ENCODE data around the gene DCDC2B.

DNA sequence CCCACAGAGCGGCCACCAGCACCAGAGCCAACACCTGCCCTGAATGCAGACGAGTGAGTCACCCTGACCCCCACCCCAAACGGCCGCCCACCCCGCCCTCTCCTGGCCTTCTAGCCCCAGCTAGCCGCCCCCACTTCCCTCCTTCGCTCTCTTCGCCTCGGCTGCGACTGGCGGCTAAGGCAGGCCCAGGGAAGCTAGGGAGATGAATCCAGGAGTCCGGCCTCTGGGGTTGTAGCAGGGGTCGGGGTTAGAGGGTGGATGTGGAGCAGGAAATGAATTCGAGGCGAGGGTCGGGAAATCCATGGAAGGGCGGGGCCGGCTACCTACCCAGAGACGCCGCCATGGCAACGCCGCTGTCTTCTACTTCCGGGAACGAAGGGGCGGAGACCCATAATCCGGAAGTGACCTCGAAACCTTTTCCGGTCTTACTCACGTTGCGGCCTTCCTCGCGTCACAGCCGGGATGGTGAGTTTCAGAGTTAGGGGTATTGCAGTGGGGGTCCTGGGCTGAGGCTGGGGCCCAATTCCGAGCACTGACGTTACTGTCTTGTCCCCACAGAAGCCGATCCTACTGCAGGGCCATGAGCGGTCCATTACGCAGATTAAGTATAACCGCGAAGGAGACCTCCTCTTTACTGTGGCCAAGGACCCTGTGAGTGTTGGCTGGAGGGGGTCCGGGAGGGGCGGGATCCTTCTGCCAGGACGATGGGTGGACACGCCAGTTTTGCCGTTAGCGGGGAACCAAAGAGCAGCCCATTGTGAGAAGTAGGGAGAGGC, 13.3 kb downstream of the DCDC2B start, which contains the start of the genes EIF3I and TMEM234:
- TF ChIP-seq, protein P1, sequence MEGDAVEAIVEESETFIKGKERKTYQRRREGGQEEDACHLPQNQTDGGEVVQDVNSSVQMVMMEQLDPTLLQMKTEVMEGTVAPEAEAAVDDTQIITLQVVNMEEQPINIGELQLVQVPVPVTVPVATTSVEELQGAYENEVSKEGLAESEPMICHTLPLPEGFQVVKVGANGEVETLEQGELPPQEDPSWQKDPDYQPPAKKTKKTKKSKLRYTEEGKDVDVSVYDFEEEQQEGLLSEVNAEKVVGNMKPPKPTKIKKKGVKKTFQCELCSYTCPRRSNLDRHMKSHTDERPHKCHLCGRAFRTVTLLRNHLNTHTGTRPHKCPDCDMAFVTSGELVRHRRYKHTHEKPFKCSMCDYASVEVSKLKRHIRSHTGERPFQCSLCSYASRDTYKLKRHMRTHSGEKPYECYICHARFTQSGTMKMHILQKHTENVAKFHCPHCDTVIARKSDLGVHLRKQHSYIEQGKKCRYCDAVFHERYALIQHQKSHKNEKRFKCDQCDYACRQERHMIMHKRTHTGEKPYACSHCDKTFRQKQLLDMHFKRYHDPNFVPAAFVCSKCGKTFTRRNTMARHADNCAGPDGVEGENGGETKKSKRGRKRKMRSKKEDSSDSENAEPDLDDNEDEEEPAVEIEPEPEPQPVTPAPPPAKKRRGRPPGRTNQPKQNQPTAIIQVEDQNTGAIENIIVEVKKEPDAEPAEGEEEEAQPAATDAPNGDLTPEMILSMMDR (IDR thresholded peaks at IDR 0.05 in 8 of 11, conservative IDR thresholded peaks at IDR 0.05 in 3 of 11), result no peak
- TF ChIP-seq POLR2A (IDR thresholded peaks at IDR 0.05), result peak in 2 of 3 donors; percentile 37 to 54
- peak; percentile 86 to 97 (median 91) for TF ChIP-seq POLR2AphosphoS5 (IDR thresholded peaks at IDR 0.05)
